Measurements from ENCODE around the gene TPH2.

Gene TPH2

GRCh38 chr12:71938728-71939385 is at the start of gene TPH2:
Gene TPH2, plus strand, starts transcription at chr12:71938845. Its CDS starts 142 bp downstream, at chr12:71938987.
- peak; percentile 56 for DNase-seq (ENCODE audit: low read depth)
- no peak within 1 kb of the TSS for H3K4me3 ChIP-seq (ENCODE audit: low read depth, low read length)
- peak; percentile 80 for TF ChIP-seq CTCF (IDR thresholded peaks at IDR 0.05; ENCODE audit: control insufficient read depth, extremely low read depth, insufficient read depth)

- no peak for TF ChIP-seq CTCF (IDR thresholded peaks at IDR 0.05; ENCODE audit: control insufficient read depth, extremely low read depth, insufficient read depth)
These were observed 48.2 kb upstream of the TPH2 start for GRCh38 chr12:71890475-71890874.

GRCh38 chr12:71892059-71892458 is 46.6 kb upstream of the TPH2 start:
- DNase-seq (ENCODE audit: low read depth): no peak
- TF ChIP-seq CTCF (IDR thresholded peaks at IDR 0.05; ENCODE audit: control insufficient read depth, extremely low read depth, insufficient read depth): no peak
- H3K4me3 ChIP-seq (ENCODE audit: low read depth, low read length): no peak overlapping the region

More at GRCh38 chr12:71890475-71890874, 48.2 kb upstream of the TPH2 start:
- DNase-seq (ENCODE audit: low read depth): no peak
- no peak overlapping the region for H3K4me3 ChIP-seq (ENCODE audit: low read depth, low read length)

- no peak for TF ChIP-seq CTCF (IDR thresholded peaks at IDR 0.05; ENCODE audit: control insufficient read depth, extremely low read depth, insufficient read depth)
- DNase-seq (ENCODE audit: low read depth): no peak
- H3K4me3 ChIP-seq (ENCODE audit: low read depth, low read length): no peak overlapping the region
These were observed 42.3 kb upstream of the TPH2 start for GRCh38 chr12:71896205-71896882.

GRCh38 chr12:71900091-71900490 is 38.6 kb upstream of the TPH2 start:
- H3K4me3 ChIP-seq (ENCODE audit: low read depth, low read length): no peak overlapping the region
- no peak for DNase-seq (ENCODE audit: low read depth)
- peak; percentile 41 for TF ChIP-seq CTCF (IDR thresholded peaks at IDR 0.05; ENCODE audit: control insufficient read depth, extremely low read depth, insufficient read depth)

- H3K4me3 ChIP-seq (ENCODE audit: low read depth, low read length): no peak overlapping the region
- DNase-seq (ENCODE audit: low read depth): no peak
- TF ChIP-seq CTCF (IDR thresholded peaks at IDR 0.05; ENCODE audit: control insufficient read depth, extremely low read depth, insufficient read depth): no peak
These were observed 34.0 kb upstream of the TPH2 start for GRCh38 chr12:71904629-71905028.
